Activated CD4-positive, alpha-beta memory T cell treated with anti-CD3 and anti-CD28 coated beads for 36 hours (primary cell): ENCODE data around the gene FCGBP. TPM values are rescaled to one million over a fixed set of nuclear protein-coding genes. Genes with fewer than 3 reads are reported as not detected.

ENCODE experiments used
- CTCF ChIA-PET: fragments of 350-600 bp; sonication (Branson Sonifier 250); formaldehyde crosslinking; loops from one replicate; lab custom pipeline; 2021; ENCODE audit warnings: antibody characterized with exemption, inconsistent platforms; lab: Charles Lee
- POLR2A ChIA-PET: fragments of 350-600 bp; sonication (Branson Sonifier 250); formaldehyde crosslinking; loops from one replicate; lab custom pipeline; 2021; ENCODE audit warnings: antibody characterized with exemption; lab: Charles Lee
- DNase-seq: peaks from one replicate; pipeline ENCODE4 v3.0.0-alpha.2; 2020
- H3K27ac Mint-ChIP-seq: one replicate; pipeline ENCODE4 v1.8.0; 2021; ENCODE audit warnings: mixed read lengths
- H3K27me3 Mint-ChIP-seq: one replicate; pipeline ENCODE4 v1.8.0; 2021; ENCODE audit warnings: mixed read lengths
- H3K36me3 Mint-ChIP-seq: one replicate; pipeline ENCODE4 v1.8.0; 2021; ENCODE audit warnings: mixed read lengths
- H3K4me1 Mint-ChIP-seq: one replicate; pipeline ENCODE4 v1.8.0; 2021; ENCODE audit warnings: low read depth, mixed read lengths
- H3K4me3 Mint-ChIP-seq: one replicate; pipeline ENCODE4 v1.8.0; 2021; ENCODE audit warnings: mild to moderate bottlenecking, mixed read lengths
- H3K9me3 Mint-ChIP-seq: one replicate; pipeline ENCODE4 v1.8.0; 2021; ENCODE audit warnings: mixed read lengths
- intact Hi-C: fragments of 100-400 bp; cut with micrococcal nuclease; formaldehyde crosslinking; loops from one replicate; pipeline ENCODE4 v1.15.1; 2023
- total RNA-seq, 2 experiments: library from RNA; stranded (reverse); gene quantifications; one replicate each; pipeline ENCODE4 v1.2.3, GENCODE V29; 2021

FCGBP gene
- total RNA-seq, 2 experiments from 2014 or later, result 3.6 TPM

DNA sequence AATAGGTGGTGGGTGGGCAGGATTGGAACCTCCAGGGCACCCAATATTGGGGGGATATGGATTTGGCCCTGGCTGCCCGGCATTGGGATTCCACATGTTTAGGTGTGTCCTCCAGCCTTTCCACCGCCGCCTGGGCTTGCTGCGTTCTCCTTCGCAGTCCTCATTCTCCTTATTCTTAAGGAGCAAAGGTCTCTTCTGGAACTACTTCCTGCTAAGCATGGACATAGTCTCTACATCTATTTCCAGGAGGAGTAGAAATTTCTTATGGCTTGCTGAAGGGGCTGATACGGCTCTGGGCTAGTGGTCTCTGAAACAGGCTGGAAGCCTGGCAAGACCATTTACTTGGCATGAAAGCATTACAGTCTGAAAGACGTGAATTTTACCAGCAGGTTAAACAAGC is 9.2 kb upstream of the FCGBP start:
- H3K27me3 Mint-ChIP-seq, result no peaks in the 10 kb centered on the region
- ChIA-PET POLR2A (interaction anchor here (0.7 kb wide), 1 partner anchor 27 kb away, joined by 3 read pairs; no protein-coding TSS in a partner anchor), CTCF (interaction anchor here (1.8 to 2.3 kb wide), 2 partner anchors 27 kb away, joined by 5 to 15 read pairs; partner anchors contain the start of gene PSMC4)
- H3K27ac Mint-ChIP-seq, result peak overlapping the region; percentile 42
- peaks cover 12% of the 10 kb centered on the region for H3K36me3 Mint-ChIP-seq
- H3K4me1 Mint-ChIP-seq, result peaks cover 69% of the 10 kb centered on the region
- peaks cover 16% of the 10 kb centered on the region for H3K9me3 Mint-ChIP-seq
- intact Hi-C loops, result no loop called here
- DNase-seq, result no peak
- H3K4me3 Mint-ChIP-seq, result no peak overlapping the region

DNA sequence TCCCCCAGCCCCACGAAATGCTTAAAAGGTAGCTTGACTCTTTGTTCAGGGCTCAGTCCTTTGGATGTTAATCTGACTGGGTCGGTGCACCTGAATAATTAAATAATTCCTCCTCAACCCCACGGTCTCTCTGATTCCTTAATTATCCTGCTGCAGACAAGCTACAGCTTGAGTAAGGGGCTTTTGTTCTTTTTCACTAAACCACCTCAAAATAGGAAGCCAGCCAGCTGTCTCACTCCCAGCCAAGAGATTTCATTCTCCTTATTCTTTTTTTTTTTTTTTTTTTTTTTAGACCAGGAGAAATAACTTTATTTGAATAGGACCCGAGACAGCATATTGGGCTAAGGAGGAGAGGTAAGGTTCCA is 7.9 kb upstream of the FCGBP start:
- Mint-ChIP-seq H3K36me3 (peaks cover 10% of the 10 kb centered on the region), H3K27ac (peak overlapping the region; percentile 70)
- CTCF ChIA-PET, result interaction anchor here (1.0 to 2.3 kb wide), 3 partner anchors 11 to 28 kb away, joined by 3 to 15 read pairs (median 4); partner anchors contain the start of gene PSMC4

DNA sequence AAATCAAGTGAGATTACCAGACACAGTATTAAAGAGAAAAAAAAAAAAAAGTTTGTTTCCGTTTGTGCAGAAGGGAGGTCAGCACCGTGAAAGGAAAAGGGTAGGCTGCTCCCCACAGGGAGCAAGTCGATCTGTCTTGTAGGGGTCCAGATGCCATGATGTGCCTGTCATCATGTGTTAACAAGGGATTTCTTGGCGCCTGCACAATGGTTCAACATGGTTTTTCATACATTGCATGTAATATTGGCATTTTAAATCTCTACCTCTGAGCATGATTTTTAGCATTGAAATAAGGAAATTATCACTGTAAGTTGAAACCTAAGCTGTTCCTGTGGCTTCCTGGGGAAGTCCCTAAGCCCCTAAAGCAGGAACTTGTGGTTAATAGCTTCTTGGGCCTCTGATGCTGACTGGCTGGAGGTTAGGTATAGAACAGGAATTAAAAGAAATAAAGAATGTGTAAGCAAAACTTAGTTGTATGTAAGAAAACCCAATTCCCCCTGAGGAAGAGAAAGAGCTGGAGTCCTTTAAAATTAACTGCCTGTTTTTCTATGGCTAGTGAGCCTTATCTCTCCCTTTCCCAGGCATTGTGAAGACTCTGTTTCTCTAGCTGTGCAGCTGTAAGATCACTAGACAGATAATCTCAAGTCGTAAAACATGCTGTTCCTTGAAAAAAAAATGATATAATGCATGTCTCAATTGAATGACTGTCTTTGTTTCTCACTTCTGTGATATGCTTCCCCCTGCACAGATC is 7.4 kb upstream of the FCGBP start:
- intact Hi-C loops, result no loop called here
- ChIA-PET CTCF (interaction anchor here (0.5 to 2.3 kb wide), 4 partner anchors 11 to 364 kb away, joined by 3 to 15 read pairs (median 4); partner anchors contain the start of gene PSMC4), POLR2A (interaction anchor here (0.6 to 1.4 kb wide), 3 partner anchors 28 to 50 kb away, joined by 3 to 5 read pairs (median 3); partner anchors contain the start of gene PSMC4)
- peaks cover 10% of the 10 kb centered on the region for H3K36me3 Mint-ChIP-seq
- H3K4me1 Mint-ChIP-seq, result peaks cover 69% of the 10 kb centered on the region
- H3K9me3 Mint-ChIP-seq, result peaks cover 16% of the 10 kb centered on the region
- H3K4me3 Mint-ChIP-seq, result peak overlapping the region; percentile 43
- peak; percentile 59 for DNase-seq
- H3K27ac Mint-ChIP-seq, result peak overlapping the region; percentile 70
- H3K27me3 Mint-ChIP-seq, result no peaks in the 10 kb centered on the region

More for the DNA sequence above, 7.9 kb upstream of the FCGBP start:
- Mint-ChIP-seq H3K4me3 (no peak overlapping the region), H3K9me3 (peaks cover 16% of the 10 kb centered on the region), H3K27me3 (no peaks in the 10 kb centered on the region), H3K4me1 (peaks cover 66% of the 10 kb centered on the region)
- POLR2A ChIA-PET, result interaction anchor here (0.6 to 1.4 kb wide), 3 partner anchors 27 to 50 kb away, joined by 3 to 5 read pairs (median 3); partner anchors contain the start of gene PSMC4
- intact Hi-C loops, result no loop called here
- DNase-seq, result no peak

DNA sequence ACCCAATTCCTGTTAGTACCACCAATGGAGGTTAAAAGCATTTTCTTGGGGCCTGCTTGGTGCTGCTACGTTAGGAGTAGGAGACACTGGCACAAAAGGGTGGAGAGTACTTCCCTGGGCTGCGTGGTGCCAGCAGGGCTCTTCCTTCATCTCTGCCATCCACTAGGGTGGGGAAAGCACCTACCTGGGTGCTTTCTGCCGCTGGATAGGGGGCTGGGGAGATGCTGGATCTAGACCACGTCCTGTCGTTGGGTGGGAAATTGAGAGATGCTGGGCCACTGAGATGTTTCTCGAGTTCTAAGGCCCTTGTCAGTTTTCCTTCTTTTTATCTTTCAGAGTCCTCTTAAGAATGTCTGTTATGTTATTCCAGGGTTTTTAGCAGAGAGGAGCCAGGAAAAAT is 6.7 kb upstream of the FCGBP start:
- peaks cover 72% of the 10 kb centered on the region for H3K4me1 Mint-ChIP-seq
- no peak for DNase-seq
- peak overlapping the region; percentile 70 for H3K27ac Mint-ChIP-seq
- no peaks in the 10 kb centered on the region for H3K27me3 Mint-ChIP-seq
- H3K36me3 Mint-ChIP-seq, result peaks cover 10% of the 10 kb centered on the region
- H3K4me3 Mint-ChIP-seq, result peak overlapping the region; percentile 43
- POLR2A ChIA-PET, result interaction anchor here (1.4 kb wide), 1 partner anchor 29 kb away, joined by 5 read pairs; the partner anchor contains the start of gene PSMC4
- H3K9me3 Mint-ChIP-seq, result peaks cover 16% of the 10 kb centered on the region
- CTCF ChIA-PET, result interaction anchor here (0.5 to 2.3 kb wide), 4 partner anchors 11 to 364 kb away, joined by 3 to 15 read pairs (median 4); partner anchors contain the start of gene PSMC4
- intact Hi-C loops, result no loop called here

DNA sequence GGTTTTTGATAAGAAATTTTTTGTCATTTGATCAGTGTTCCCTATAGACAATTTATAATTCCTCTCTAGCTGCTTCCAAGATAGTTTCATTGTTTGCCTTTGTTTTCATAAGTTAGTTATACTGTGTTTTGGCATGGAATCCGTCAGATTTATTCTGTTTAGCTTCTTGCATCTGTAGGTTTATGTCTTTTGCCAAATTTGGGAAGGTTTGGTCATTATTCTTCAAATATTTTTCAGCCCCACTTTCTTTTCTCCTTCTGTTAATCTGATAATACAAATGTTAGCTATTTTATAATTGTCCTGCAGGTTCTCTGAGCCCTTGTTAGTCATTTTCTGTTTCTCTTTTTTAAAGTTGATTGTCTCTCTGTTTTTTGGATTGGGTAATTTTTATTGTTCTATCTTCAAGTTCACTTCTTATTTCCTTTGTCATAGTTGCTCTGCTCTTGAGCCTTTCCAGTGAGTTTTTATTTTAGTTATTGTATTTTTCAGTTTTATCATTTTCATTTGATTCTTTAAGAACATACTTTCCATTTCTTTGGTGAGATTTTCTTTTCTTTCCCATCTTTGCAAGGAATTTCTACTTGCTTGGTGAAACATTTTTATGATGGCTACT is 5.9 kb upstream of the FCGBP start:
- H3K4me3 Mint-ChIP-seq, result no peak overlapping the region
- CTCF ChIA-PET, result interaction anchor here (1.6 kb wide), 1 partner anchor 30 kb away, joined by 7 read pairs; no protein-coding TSS in a partner anchor
- intact Hi-C loops, result no loop called here

DNA sequence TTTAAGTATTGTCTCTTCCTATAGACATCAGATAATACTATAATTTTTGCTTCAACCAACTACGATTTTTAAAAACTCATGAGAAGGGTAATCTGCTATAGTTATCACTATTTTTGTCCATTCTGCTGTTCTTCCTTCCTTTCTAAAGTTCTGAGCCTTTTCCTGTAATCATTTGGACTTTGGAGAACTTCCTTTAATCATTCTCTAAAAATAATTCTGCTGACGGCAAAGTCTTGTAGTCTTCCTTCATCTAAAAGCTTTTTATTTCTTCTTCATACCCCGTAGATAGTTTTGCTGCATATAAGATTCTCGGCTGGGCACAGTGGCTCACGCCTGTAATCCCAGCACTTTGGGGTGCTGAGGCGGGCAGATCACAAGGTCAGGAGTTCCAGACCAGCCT is 5.1 kb upstream of the FCGBP start:
- H3K4me3 Mint-ChIP-seq, result no peak overlapping the region
- peaks cover 16% of the 10 kb centered on the region for H3K9me3 Mint-ChIP-seq
- peaks cover 81% of the 10 kb centered on the region for H3K4me1 Mint-ChIP-seq
- no peak for DNase-seq
- CTCF ChIA-PET, result interaction anchor here (1.6 kb wide), 1 partner anchor 30 kb away, joined by 7 read pairs; no protein-coding TSS in a partner anchor
- no peak overlapping the region for H3K27ac Mint-ChIP-seq
- POLR2A ChIA-PET, result no interaction called here
- intact Hi-C loops, result no loop called here
- peaks cover 10% of the 10 kb centered on the region for H3K36me3 Mint-ChIP-seq
- H3K27me3 Mint-ChIP-seq, result no peaks in the 10 kb centered on the region

More for the DNA sequence above, 5.9 kb upstream of the FCGBP start:
- DNase-seq, result no peak
- Mint-ChIP-seq H3K36me3 (peaks cover 10% of the 10 kb centered on the region), H3K9me3 (peaks cover 16% of the 10 kb centered on the region), H3K4me1 (peaks cover 78% of the 10 kb centered on the region), H3K27ac (peak overlapping the region; percentile 70), H3K27me3 (no peaks in the 10 kb centered on the region)
- POLR2A ChIA-PET, result no interaction called here

DNA sequence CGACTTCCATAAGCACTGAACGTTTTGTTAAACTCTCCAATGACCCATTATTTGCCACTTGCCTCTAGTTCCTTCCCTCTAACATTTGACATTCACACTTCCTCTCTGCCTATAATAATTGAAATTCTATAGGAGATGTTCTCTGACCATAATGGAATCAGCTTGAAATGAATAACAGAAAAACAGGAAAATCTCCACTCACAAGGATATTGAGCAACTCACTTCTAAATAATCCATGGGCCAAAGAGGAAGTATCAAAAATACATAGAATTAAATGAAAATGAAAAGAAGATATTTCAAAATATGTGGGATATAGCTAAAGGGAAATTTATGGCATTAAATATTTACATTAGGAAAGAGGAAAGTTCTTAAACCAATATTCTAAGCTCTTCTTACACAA is 3.4 kb upstream of the FCGBP start:
- DNase-seq, result no peak
- Mint-ChIP-seq H3K4me3 (no peak overlapping the region), H3K9me3 (peaks cover 16% of the 10 kb centered on the region), H3K27me3 (no peaks in the 10 kb centered on the region), H3K36me3 (peaks cover 10% of the 10 kb centered on the region), H3K4me1 (peaks cover 74% of the 10 kb centered on the region), H3K27ac (peak overlapping the region; percentile 78)
- CTCF ChIA-PET, result interaction anchor here (0.6 to 3.9 kb wide), 3 partner anchors 14 to 1710 kb away, joined by 3 to 24 read pairs (median 3); partner anchors contain the start of gene PSMC4
- intact Hi-C loops, result loop anchor here (1.0 to 2.0 kb wide), 2 partner anchors 33 to 59 kb away; partner anchors contain the start of gene ZNF546
- POLR2A ChIA-PET, result interaction anchor here (0.9 to 2.5 kb wide), 2 partner anchors 31 to 33 kb away, joined by 3 to 13 read pairs; partner anchors contain the start of gene PSMC4

DNA sequence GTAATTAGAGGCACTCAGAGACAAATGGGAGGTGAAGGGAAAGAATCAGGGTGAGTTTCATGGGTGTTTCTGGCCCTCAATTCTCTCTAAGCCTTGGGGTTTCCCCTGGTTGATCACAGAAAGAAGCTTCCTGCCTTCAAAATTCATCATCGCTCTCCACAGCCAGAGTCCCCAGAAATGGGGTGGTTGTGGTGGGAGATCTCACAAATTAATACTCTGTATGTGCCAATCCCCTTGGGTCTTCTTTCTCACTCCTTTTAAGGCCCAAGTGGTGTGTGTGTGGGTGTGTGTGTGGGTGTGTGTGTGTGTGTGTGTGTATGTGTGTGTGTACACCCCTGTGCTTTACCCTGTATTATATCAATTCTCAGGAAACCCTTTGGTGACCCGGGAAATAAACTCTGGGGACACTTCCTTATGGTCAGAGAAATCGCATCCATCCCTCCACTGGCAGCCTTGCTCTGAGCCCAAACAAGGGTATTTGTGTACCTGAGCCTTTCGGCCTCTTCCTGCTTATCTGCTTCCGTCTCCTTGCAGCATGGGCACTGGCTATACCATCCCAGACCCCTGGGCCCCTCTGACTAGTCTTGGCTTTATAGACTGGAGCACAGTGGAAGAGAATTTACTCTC is 2.8 kb upstream of the FCGBP start:
- H3K4me1 Mint-ChIP-seq, result peaks cover 69% of the 10 kb centered on the region
- intact Hi-C loops, result loop anchor here (1.0 to 2.0 kb wide), 2 partner anchors 33 to 60 kb away; partner anchors contain the start of gene ZNF546
- ChIA-PET POLR2A (interaction anchor here (0.7 to 2.5 kb wide), 3 partner anchors 32 to 58 kb away, joined by 3 to 13 read pairs (median 3); partner anchors contain the start of gene PSMC4), CTCF (interaction anchor here (1.1 to 3.9 kb wide), 2 partner anchors 10 to 33 kb away, joined by 3 to 24 read pairs; partner anchors contain the start of gene PSMC4)
- DNase-seq, result peak; percentile 65
- H3K4me3 Mint-ChIP-seq, result no peak overlapping the region
- peak overlapping the region; percentile 78 for H3K27ac Mint-ChIP-seq
- H3K36me3 Mint-ChIP-seq, result peaks cover 10% of the 10 kb centered on the region
- no peaks in the 10 kb centered on the region for H3K27me3 Mint-ChIP-seq
- H3K9me3 Mint-ChIP-seq, result peaks cover 16% of the 10 kb centered on the region

DNA sequence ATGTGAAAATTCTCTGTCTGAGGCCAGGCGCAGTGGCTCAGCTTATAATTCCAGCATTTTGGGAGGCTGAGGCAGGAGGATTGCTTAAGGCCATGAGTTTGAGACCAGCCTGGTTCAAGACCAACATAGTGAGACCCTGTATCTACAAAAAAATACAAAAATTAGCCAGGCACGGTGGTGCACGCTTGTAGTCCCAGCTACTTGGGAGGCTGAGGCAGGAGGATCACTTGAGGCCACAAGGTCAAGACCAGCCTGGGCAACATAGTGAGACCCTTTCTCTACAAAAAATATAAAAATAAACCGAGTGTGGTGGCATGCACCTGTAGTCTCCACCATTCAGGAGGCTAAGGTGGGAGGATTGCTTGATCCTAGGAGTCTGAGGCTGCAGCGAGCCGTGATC is 2.2 kb upstream of the FCGBP start:
- Mint-ChIP-seq H3K27ac (peak overlapping the region; percentile 78), H3K4me3 (no peak overlapping the region)
- intact Hi-C loops, result loop anchor here (1.0 to 2.0 kb wide), 2 partner anchors 34 to 60 kb away; partner anchors contain the start of gene ZNF546

DNA sequence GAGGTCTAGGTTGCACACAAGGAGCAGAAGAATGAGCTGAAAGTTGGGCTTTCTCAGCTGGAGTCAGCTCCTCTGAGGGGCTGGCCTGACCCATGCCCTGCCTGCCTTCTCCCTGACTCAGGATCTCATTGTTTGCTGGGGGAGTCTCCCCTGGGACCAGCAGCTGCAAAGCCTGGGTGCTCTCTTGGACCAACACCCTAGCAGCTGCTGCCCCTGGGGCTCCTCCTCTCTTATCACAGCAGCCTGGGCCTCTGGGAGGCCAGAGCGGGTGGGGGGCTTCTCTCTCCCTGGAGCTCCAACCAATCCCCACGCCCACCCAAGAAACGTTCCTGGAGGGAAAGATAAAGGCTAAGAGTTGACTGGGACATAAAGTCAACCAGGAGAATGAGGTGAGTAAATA is 1.6 kb upstream of the FCGBP start:
- Mint-ChIP-seq H3K9me3 (peaks cover 14% of the 10 kb centered on the region), H3K27me3 (no peaks in the 10 kb centered on the region), H3K36me3 (peaks cover 10% of the 10 kb centered on the region), H3K27ac (peak overlapping the region; percentile 78), H3K4me1 (peaks cover 60% of the 10 kb centered on the region), H3K4me3 (no peak overlapping the region)
- ChIA-PET POLR2A (interaction anchor here (2.5 kb wide), 1 partner anchor 35 kb away, joined by 13 read pairs; the partner anchor contains the start of gene PSMC4), CTCF (interaction anchor here (1.1 to 3.9 kb wide), 2 partner anchors 11 to 34 kb away, joined by 3 to 24 read pairs; partner anchors contain the start of gene PSMC4)
- DNase-seq, result no peak
- intact Hi-C loops, result loop anchor here (2.0 kb wide), 1 partner anchor 61 kb away; the partner anchor contains the start of gene ZNF546

More for the DNA sequence above, 2.2 kb upstream of the FCGBP start:
- peaks cover 16% of the 10 kb centered on the region for H3K9me3 Mint-ChIP-seq
- peaks cover 10% of the 10 kb centered on the region for H3K36me3 Mint-ChIP-seq
- ChIA-PET CTCF (interaction anchor here (1.1 to 3.9 kb wide), 2 partner anchors 10 to 33 kb away, joined by 3 to 24 read pairs; partner anchors contain the start of gene PSMC4), POLR2A (interaction anchor here (0.7 to 2.5 kb wide), 2 partner anchors 34 to 58 kb away, joined by 3 to 13 read pairs; partner anchors contain the start of gene PSMC4)
- no peak for DNase-seq
- H3K4me1 Mint-ChIP-seq, result peaks cover 64% of the 10 kb centered on the region
- H3K27me3 Mint-ChIP-seq, result no peaks in the 10 kb centered on the region

DNA sequence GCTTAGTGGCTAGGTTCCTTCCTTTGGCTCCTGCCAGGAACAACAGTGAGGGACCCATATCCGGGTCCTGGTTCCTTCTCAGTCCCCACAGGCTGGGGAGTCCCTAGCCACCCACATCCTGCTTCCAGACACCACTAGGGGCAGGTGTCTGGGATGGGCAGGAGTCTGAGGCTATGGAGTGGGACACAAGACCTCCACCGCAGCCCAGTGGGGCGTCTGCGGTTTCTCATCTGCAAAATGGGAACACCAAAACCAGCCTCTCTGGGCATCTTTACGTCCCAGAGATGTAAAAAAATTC is 879 bp upstream of the FCGBP start:
- peak overlapping the region; percentile 59 for H3K27ac Mint-ChIP-seq
- ChIA-PET CTCF (interaction anchor here (3.9 kb wide), 1 partner anchor 35 kb away, joined by 24 read pairs; the partner anchor contains the start of gene PSMC4), POLR2A (no interaction called here)
- H3K36me3 Mint-ChIP-seq, result peaks cover 6% of the 10 kb centered on the region
- H3K9me3 Mint-ChIP-seq, result peaks cover 7% of the 10 kb centered on the region
- H3K4me1 Mint-ChIP-seq, result peaks cover 55% of the 10 kb centered on the region
- intact Hi-C loops, result no loop called here
- H3K27me3 Mint-ChIP-seq, result no peaks in the 10 kb centered on the region
- H3K4me3 Mint-ChIP-seq, result no peak overlapping the region
- DNase-seq, result no peak
